WERI-Rb-1 (cell line): ENCODE data around the gene ABCC8.
A peak's percentile ranks its signal among the peaks of the same experiment; 100 is the strongest.

Experiments used
- DNase-seq: peaks from one replicate; pipeline ENCODE4 v3.0.0-alpha.2; 2020
- H3K27ac ChIP-seq: fragments of 250-450 bp; sonication (Bioruptor Pico); 2 replicates; pipeline ENCODE4 v1.5.1; 2020; ENCODE audit warnings: mild to moderate bottlenecking, moderate library complexity
- H3K27me3 ChIP-seq: fragments of 250-450 bp; sonication (Bioruptor Pico); 2 replicates; pipeline ENCODE4 v1.5.1; 2021; ENCODE audit warnings: mild to moderate bottlenecking, low read depth, moderate library complexity; ENCODE audit not compliant: insufficient read depth, severe bottlenecking
- H3K36me3 ChIP-seq: fragments of 250-450 bp; sonication (Bioruptor Pico); 2 replicates; pipeline ENCODE4 v1.5.1; 2020; ENCODE audit warnings: mild to moderate bottlenecking, moderate library complexity
- H3K4me3 ChIP-seq: 2 replicates; pipeline ENCODE4 v1.5.1; 2011; ENCODE audit warnings: low read depth, mild to moderate bottlenecking, control low read depth, low read length
- H3K9me3 ChIP-seq: fragments of 250-450 bp; sonication (Bioruptor Pico); 2 replicates; pipeline ENCODE4 v1.5.1; 2021; ENCODE audit warnings: mild to moderate bottlenecking, moderate library complexity; ENCODE audit not compliant: severe bottlenecking
- TF ChIP-seq, protein P1 (sequence below): IDR thresholded peaks from 2 replicates; pipeline ENCODE4 v1.5.1; 2011; ENCODE audit warnings: low read depth, mild to moderate bottlenecking, control low read depth, inconsistent platforms, low read length

The ABCC8 gene

DNA sequence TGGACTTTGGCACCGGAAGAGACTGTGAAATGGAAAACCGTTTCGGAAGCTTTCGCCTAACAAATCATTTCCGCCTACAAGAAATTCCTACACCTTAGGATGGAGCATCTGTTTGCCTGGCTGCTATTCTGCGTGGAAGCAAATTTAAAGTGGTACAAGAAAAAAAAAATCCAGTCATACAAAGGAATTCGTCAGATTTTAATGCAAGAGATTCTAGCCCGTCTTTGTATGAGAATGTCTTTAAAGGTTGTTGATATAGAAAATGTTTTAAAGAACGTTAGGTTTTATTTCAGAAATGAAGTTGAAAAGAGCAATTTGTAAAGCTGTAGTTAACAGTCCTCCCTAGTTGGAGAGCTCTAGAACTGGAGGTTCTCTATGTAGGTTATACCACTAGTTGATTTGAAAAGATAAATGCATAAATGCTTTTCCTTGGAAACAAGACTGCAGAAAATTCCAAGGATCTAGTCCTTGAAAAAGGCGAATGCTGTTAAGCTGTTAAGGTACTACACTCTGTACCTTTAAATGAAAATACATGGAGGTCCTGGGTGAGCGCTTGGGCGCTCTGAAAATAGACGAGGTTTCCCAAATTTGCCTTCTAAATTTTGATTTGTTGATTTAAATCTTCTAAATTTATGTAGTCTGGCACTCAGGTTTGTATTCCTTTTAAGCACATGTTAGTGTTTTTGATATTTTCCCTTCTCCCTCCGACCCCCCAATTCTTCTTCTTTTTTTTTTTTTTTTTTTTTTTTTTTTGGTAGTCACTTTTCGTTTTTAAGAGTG is 122.6 kb downstream of the ABCC8 start:
- Histone ChIP-seq H3K27ac (peak overlapping the region; percentile 58), H3K9me3 (no peaks in the 10 kb centered on the region)

DNA sequence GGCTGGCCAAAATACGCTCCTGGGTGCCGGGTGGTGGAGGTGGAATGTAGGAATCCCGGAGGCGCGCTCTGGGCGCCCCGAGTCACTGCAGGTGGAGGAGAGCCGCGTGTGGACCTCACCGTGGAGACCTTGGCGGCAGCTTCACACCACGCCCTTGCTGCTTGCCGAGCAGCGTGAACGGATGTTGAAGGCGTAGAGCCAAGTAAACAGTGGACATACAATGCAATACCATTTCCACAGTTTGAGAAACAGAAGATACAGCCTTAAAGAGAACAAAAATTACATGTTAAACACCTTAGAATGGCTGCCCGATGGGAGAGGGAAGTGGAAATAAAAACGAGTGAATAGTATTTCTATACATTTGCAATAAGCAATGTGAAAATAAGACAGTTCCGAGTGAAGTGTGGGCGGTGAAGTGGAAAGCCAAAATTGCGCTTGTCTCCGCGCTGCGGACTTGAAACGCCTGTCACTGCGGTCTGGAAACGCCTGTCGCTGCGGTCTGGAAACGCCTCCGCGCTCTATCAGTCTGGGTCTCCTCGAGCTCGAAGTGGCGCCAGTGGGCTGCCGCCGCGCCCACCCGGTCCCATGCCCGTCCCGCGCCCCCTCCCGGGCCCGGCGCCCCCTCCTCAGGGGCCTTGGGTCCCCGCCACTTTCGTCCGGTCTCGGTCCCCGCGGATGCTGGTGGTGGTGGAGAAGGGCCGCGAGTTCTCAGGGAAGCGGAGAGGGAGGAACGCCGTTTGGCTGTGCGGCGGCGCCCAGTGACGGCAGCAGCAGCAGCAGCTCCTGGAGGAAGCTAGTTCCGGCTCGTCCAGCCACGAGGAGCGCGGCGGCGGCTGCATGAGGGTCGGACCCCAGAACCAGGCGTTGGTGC is 123.5 kb downstream of the ABCC8 start:
- Histone ChIP-seq H3K4me3 (peak overlapping the region; percentile 67), H3K27me3 (peaks cover 10% of the 10 kb centered on the region), H3K27ac (peak overlapping the region; percentile 58), H3K9me3 (no peaks in the 10 kb centered on the region), H3K36me3 (peaks cover 5% of the 10 kb centered on the region; the same call in 1 of the 2 replicates)
- TF ChIP-seq, protein P1, sequence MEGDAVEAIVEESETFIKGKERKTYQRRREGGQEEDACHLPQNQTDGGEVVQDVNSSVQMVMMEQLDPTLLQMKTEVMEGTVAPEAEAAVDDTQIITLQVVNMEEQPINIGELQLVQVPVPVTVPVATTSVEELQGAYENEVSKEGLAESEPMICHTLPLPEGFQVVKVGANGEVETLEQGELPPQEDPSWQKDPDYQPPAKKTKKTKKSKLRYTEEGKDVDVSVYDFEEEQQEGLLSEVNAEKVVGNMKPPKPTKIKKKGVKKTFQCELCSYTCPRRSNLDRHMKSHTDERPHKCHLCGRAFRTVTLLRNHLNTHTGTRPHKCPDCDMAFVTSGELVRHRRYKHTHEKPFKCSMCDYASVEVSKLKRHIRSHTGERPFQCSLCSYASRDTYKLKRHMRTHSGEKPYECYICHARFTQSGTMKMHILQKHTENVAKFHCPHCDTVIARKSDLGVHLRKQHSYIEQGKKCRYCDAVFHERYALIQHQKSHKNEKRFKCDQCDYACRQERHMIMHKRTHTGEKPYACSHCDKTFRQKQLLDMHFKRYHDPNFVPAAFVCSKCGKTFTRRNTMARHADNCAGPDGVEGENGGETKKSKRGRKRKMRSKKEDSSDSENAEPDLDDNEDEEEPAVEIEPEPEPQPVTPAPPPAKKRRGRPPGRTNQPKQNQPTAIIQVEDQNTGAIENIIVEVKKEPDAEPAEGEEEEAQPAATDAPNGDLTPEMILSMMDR, result 0 out of 2 replicates have a peak, but pooled peaks have one; percentile 7
- peak; percentile 73 for DNase-seq

More for the DNA sequence above, 122.6 kb downstream of the ABCC8 start:
- H3K27me3 ChIP-seq, result peaks cover 10% of the 10 kb centered on the region
- TF ChIP-seq, protein P1, result no peak
- peak overlapping the region; percentile 67 for H3K4me3 ChIP-seq
- peaks cover 6% of the 10 kb centered on the region; the same call in 1 of the 2 replicates for H3K36me3 ChIP-seq
- DNase-seq, result no peak

DNA sequence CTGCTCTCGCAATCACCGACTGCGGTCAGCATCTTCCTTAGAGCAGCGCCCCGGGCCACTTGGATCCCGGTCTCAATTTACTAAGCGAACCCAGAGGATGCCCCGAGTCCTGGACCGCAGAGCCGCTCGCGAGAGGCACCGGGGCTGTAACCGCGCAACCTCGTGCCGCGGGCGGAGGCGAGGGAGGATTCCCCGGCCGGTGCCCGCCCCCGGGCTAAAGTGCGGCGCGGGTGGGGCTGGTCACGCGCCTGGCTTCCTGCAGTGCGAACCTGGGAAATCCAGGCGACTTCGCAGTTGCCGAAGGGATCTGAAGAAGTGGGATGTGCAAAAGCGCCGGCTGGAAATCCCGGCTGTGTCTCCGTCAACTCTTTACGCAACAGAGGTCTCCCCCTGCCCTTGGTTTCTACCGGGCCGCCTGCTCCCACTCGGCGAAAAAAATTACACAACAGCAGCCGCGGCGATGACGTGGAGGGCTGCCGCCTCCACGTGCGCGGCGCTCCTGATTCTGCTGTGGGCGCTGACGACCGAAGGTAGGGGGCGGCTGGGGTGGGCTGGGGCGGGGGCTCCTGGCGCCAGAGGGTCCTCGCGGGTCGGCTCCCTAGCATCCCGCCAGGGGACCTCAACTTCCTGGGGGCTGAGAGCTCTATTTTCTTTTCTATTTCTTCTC is 125.0 kb downstream of the ABCC8 start, which contains the start of gene NCR3LG1:
Gene NCR3LG1, plus strand, starts transcription at position 291 of the 667 bp plus-strand sequence. Its CDS starts 170 bp downstream, at position 461.
- Histone ChIP-seq H3K27me3 (peaks cover 10% of the 10 kb centered on the region), H3K27ac (no peak within 1 kb of the TSS; the same call in 1 of the 2 replicates)
- DNase-seq, result peak; percentile 43

DNA sequence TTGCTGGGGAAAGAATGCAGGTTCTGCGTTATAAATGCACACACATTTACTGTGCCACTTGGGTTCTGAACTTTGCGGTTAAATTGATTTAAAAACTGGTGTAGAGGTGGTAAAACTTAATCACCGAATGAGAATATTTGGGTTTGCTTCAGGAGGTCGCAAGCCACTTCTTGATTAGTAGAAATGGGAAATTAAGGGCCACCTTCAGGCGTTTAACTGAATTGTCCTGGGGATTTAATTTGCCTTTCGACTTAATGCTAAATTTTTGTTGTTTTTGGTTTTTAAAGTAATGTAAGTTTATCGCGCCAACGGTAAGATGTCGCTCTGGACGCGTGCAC is 125.5 kb downstream of the ABCC8 start:
- no peak for DNase-seq
- Histone ChIP-seq H3K4me3 (peak overlapping the region; percentile 67), H3K36me3 (no peaks in the 10 kb centered on the region; the same call in 1 of the 2 replicates), H3K9me3 (no peaks in the 10 kb centered on the region), H3K27ac (no peak overlapping the region), H3K27me3 (peaks cover 10% of the 10 kb centered on the region)
- TF ChIP-seq, protein P1, result no peak

More for the DNA sequence above, 125.0 kb downstream of the ABCC8 start, which contains the start of gene NCR3LG1:
- H3K4me3 ChIP-seq, result peak within 1 kb of the TSS; percentile 67
- TF ChIP-seq, protein P1, result no peak
- H3K9me3 ChIP-seq, result no peaks in the 10 kb centered on the region
- no peaks in the 10 kb centered on the region; the same call in 1 of the 2 replicates for H3K36me3 ChIP-seq

DNA sequence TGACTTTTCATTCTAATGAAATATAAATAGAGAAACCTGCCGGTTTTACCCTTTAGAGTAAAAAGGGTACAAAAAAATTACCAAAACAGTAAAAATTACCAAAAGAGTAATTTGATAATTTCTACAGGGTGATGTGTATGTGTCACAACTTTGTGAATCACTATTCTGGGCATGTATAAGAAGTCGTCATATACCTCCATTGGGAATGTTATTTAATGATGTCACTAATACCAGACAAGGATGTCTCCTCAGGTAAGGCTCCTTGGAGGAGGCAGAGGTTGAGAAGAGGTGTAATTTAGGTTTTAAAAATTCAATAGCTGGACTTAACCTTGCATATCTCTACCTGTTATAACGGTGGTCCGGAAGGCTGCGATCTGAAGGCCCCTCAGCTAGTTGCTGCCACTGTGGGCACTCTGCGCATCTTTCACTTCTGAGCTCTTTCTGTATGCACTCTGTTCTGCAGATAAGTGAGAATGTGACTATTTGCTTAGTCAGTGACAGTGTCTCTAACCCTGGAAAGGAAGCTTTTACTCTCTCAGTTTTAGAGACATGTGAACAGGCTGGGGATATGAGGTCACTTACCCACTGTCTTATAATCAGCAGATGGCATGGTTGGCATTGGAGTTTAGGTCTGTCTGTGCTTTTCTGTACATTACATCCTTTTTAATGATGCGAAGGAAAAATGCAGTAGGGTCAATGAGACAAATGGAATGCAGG is 126.0 kb downstream of the ABCC8 start:
- H3K27me3 ChIP-seq, result peaks cover 10% of the 10 kb centered on the region
- H3K36me3 ChIP-seq, result no peaks in the 10 kb centered on the region; the same call in 1 of the 2 replicates
- H3K9me3 ChIP-seq, result no peaks in the 10 kb centered on the region
- TF ChIP-seq, protein P1, result no peak
- no peak for DNase-seq
- H3K4me3 ChIP-seq, result no peak overlapping the region
- H3K27ac ChIP-seq, result no peak overlapping the region
